Stimulated activated CD8-positive, alpha-beta memory T cell treated with anti-CD3 and anti-CD28 coated beads, Interleukin-7, amount 100 ng/mL, for 24 hours (primary cell): Measurements from ENCODE around the gene MTRF1.
A peak's percentile ranks its signal among the peaks of the same experiment; 100 is the strongest.

Experiments
- DNase-seq: peaks from one replicate; pipeline ENCODE4 v3.0.0-alpha.2; 2020; ENCODE audit warnings: low read depth

Gene MTRF1

GRCh38 chr13:41263261-41263971 lies at the start of gene MTRF1:
Gene MTRF1 (minus strand): TSS chr13:41263576. CDS start chr13:41260907, 2,669 bp downstream.
- peak; percentile 57 for DNase-seq

- no peak for DNase-seq
Measured at GRCh38 chr13:41313117-41313516, 49.7 kb upstream of the MTRF1 start.

- no peak for DNase-seq
Measured at GRCh38 chr13:41312176-41312500, 48.8 kb upstream of the MTRF1 start.

- DNase-seq, result peak; percentile 21
Measured at GRCh38 chr13:41311406-41312175, 48.2 kb upstream of the MTRF1 start.

- DNase-seq, result peak; percentile 95
Measured at GRCh38 chr13:41310963-41311405, 47.6 kb upstream of the MTRF1 start, which contains the start of gene NAA16. Gene NAA16 (plus strand): TSS chr13:41311267. CDS start chr13:41311529, 262 bp downstream.

GRCh38 chr13:41307884-41308640 lies 44.7 kb upstream of the MTRF1 start:
- DNase-seq, result no peak

GRCh38 chr13:41306271-41307145 lies 43.1 kb upstream of the MTRF1 start:
- no peak for DNase-seq

GRCh38 chr13:41304551-41304950 lies 41.2 kb upstream of the MTRF1 start:
- no peak for DNase-seq

GRCh38 chr13:41302743-41303142 lies 39.4 kb upstream of the MTRF1 start:
- DNase-seq, result no peak

- DNase-seq, result no peak
Measured at GRCh38 chr13:41299316-41300094, 36.1 kb upstream of the MTRF1 start.

GRCh38 chr13:41296879-41297646 lies 33.7 kb upstream of the MTRF1 start:
- DNase-seq, result no peak

GRCh38 chr13:41295973-41296372 lies 32.6 kb upstream of the MTRF1 start:
- DNase-seq, result no peak

GRCh38 chr13:41294914-41295313 lies 31.5 kb upstream of the MTRF1 start:
- DNase-seq, result no peak

GRCh38 chr13:41293272-41293671 lies 29.9 kb upstream of the MTRF1 start:
- DNase-seq, result no peak

- no peak for DNase-seq
Measured at GRCh38 chr13:41291246-41291645, 27.9 kb upstream of the MTRF1 start.

- no peak for DNase-seq
Measured at GRCh38 chr13:41289463-41289881, 26.1 kb upstream of the MTRF1 start.

- DNase-seq, result no peak
Measured at GRCh38 chr13:41286370-41286769, 23.0 kb upstream of the MTRF1 start.

- DNase-seq, result no peak
Measured at GRCh38 chr13:41284512-41285288, 21.3 kb upstream of the MTRF1 start.

GRCh38 chr13:41282129-41282571 lies 18.8 kb upstream of the MTRF1 start:
- no peak for DNase-seq
